ENCODE measurements around the gene TSSK3.
A peak's percentile ranks its signal among the peaks of the same experiment; 100 is the strongest.
"Not testable (repeated sequence)": the region's sequence is repeated elsewhere in the genome, so short reads cannot be mapped to it uniquely, and the experiment has no call there.

The TSSK3 gene

GRCh38 chr1:32339363-32339978 lies 22.9 kb upstream of the TSSK3 start:
- peak; percentile 94 for DNase-seq

GRCh38 chr1:32341186-32341757 lies 21.1 kb upstream of the TSSK3 start:
- DNase-seq, result no peak

GRCh38 chr1:32341971-32342370 lies 20.4 kb upstream of the TSSK3 start:
- DNase-seq, result no peak

GRCh38 chr1:32342704-32343103 lies 19.6 kb upstream of the TSSK3 start:
- DNase-seq, result no peak

GRCh38 chr1:32345289-32345827 lies 17.0 kb upstream of the TSSK3 start:
- DNase-seq, result no peak

DNA sequence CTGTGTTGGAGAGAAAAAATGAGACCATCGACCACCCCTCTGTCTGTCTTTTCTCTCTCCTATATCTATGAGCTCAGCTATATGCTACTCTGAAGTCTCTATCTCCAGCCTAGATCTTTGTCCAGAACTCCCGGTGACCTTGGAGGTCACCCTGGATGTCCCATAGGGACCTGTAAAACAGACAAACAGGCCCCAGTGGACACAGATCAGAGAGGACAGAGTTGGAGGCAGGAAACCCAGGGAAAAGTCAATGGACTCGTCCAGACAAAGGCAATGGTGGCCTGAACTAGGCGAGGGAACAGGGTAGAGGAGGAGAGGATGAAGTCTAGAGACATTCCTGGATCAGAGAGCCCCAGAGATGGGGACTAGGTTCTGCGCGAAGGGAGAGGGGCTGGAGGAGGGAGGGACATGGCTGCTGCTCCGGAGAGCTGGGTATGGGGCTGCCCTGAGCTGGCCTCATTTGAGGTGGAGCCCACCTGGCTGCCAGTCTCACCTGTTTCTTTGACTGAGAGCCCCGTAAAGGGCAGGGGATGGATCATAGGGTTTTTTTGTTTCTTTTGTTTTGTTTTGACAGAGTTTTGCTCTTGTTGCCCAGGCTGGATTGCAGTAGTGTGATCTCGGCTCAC lies 15.7 kb upstream of the TSSK3 start:
- DNase-seq, result no peak

- DNase-seq, result peak; percentile 80
These were observed 13.1 kb upstream of the TSSK3 start for GRCh38 chr1:32349211-32349708.

DNA sequence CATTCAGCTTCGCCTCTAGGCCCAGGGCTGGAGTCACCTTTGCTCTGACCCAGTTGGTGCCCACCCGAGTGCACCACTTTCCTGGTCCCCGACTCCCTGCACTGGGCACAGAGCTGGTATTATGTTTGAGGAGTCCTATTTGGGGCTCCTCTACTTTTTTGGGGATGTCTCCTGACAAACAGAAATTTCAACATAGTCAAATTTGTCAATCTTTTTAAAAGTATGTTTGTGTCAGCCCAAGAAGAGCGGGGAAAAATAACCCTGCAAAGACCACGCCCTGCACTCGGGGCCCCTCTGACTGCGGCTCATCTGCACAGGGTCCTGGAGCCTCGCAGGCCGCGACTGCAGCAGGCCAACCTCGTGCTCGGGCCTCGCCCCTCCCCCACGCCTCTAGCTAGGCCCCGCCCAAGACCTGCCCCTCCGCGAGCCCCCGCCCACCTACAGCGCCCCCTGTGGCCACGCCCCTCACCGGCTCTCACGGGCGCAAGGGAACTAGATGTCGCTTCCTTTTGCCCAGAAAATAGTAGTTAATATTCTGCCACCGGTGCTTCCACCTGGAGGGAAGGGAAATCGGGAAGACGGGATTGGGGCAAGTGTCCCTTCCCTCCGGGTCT lies 11.4 kb upstream of the TSSK3 start:
- DNase-seq, result peak; percentile 45

DNA sequence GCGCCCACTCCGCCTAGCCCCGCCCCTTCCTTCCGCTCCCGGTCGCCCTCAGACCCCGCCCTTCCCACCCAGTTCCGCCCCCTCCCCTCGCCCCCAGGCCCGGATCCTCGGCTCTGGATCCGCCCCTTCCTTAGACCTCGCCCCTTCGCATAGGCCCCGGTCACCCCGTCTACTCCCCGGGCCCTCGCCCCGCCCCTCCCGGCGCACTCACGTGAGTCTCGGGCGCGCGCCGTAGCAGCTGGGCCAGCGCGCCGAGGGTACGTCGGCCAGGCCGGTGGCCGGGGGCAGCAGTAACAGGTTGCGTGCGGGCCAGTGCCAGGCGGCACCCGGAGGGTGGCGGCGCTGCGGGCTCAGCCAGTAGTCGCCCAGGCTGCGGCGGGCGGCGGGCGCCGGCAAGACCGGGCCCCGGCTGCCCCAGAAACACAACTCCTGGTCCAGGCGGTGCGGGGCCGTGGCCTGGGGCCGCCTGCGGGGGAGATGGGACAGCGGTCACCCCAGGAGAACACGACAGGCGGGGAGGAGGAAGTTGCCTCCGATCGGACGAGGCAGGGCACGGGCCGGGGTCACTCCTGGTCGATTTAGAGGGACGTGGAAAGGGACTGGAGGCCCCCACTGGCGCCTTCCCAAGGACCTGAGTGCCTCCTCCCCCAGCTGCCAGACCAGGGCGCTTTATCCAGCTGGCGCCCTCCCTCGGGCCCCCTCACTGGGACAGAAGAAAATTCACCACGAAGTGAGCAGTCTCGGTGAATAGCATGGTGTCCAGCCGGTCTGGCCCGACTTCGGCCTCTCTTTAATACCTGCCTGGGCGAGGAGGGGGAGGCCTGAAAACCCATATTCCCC lies 10.7 kb upstream of the TSSK3 start:
- DNase-seq, result peak; percentile 82

DNA sequence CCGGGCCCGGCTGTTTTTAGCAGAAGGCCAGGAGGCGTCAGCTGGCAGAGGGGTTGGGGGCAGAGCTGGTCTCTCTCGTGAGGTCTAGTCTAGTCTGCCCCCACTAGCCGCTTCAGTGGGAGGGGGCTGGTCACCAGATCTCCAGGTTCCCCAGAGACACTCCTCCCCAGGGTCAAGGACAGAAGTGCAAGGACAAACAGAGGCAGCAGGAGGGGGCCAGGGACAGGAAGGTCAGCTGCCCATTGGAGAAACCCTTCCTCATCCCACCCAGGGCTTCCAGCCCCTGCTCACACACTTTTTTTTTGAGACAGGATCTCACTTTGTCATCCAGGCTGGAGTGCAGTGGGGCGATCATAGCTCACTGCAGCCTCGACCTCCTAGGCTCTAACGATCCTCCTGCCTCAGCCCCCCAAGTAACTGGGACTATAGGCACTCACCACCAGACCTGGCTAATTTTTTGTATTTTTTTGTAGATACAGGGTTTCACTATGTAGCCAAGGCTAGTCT lies 10.0 kb upstream of the TSSK3 start:
- no peak for DNase-seq

DNA sequence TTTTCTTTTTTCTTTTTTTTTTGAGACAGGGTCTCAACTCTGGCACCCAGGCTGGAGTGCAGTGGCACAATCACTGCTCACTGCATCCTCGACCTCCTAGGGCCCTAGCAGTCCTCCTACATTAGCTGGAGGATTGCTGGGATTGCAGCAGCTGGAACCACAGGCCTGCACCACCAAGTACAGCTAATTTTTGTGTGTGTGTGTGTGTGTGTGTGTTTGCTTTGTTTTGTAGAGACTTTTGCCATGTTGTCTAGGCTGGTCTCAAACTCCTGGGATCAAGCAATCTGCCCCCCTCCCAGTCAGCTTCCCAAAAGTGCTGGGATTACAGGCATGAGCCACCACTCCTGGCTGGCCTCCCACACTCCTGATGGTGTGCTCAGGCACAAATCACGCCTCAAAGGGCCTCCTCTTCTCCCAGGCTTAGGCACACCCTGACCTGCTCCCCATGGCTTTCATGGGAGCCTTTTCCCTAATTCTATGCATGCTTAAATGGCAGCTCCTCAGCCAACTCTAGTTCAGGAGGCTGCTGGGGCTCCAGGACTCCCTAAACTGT lies 9.4 kb upstream of the TSSK3 start:
- no peak for DNase-seq

DNA sequence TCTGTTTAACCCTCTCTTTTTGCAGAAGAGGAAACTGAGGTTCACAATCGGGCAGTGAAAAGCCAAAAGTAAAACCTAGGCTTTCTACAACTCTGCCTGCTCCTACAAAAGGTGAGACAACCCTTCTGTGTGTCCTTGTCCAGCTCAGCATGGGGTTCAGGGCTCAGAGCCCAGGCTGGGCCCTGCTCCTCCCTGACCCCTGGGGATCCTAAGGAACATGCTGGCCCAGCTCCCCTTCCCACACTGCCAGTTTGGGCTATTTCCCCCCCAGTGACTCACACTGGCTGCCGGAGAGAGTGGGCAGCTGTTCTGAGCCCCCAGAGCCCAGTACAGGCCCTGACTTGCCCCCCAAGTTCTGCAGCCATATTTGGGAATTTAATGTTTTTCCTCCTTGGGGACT lies 8.9 kb upstream of the TSSK3 start:
- no peak for DNase-seq

DNA sequence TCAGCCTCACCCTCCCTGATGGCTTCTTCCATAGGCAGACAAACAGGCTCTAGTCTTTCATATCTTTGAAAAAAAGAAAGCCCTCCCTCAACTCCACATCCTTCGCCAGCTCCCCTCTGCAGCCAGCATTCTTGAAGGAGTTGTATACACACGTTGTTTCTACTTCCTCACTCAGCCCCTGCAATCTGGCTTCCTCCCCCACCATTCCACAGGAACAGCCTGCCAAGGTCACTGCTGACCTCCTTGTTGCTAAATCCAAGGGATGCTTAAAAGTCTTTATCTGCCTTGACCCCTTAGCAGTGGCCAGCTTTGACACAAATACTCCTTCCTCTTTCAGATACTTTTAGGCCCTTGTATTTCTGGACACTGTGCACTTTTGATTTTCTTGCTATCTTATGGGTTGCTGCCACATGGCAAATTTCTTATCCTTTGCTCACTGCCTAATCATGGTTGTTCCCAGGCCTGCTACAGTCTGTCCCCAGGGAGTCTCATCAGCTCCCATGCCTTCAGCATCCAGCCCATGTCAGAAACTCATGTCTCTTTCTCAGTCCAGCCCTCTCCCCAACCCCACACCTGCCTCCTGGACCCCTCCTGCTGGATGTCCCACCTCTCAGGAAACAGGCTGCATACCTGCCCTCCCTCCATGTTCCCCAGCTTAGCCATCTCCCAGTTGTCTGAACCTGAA lies 8.3 kb upstream of the TSSK3 start:
- DNase-seq, result peak; percentile 43

- DNase-seq, result not testable (repeated sequence)
These were observed 6.6 kb upstream of the TSSK3 start for GRCh38 chr1:32355778-32356177.

- DNase-seq, result no peak
These were observed 5.9 kb upstream of the TSSK3 start for GRCh38 chr1:32356478-32356877.

DNA sequence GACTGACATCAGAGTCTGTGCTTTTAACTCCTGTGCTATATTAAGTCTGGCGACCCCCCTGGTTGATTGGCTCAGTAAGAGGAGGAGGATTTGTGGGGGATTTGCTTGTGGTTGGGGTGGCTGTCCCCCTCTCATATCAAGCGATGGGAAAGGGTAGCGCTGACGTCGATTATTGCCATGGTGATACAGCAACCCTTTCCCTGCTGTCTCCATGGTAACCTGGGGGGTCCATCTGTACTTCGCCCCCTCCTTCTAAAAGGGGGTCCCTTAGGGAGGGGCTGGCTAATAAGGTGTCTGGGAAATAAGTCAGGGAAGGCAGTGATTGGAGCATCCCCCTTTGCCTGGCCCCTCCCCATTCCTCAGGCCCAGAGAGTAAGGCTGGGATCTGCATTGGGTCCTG lies 4.7 kb upstream of the TSSK3 start:
- no peak for DNase-seq

DNA sequence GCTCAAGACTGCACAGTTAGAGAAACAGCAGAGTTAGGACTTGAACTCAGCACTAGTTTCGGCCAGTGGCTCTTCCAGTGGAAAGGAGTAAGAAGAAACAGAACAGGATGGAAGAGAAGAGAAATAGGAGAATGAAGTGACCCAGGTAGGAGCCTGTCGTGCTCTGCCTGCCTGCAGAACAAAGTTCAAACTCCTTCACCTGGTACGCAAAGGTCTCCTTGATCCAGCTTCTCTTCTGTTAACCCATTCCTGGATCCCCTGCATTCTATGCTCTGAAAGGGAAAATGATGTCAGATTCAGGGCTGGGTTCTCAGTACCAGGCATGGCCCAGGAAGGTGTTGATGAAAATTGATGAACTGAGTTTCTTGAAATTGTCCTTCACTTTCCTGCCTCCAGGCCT lies 3.9 kb upstream of the TSSK3 start:
- no peak for DNase-seq

DNA sequence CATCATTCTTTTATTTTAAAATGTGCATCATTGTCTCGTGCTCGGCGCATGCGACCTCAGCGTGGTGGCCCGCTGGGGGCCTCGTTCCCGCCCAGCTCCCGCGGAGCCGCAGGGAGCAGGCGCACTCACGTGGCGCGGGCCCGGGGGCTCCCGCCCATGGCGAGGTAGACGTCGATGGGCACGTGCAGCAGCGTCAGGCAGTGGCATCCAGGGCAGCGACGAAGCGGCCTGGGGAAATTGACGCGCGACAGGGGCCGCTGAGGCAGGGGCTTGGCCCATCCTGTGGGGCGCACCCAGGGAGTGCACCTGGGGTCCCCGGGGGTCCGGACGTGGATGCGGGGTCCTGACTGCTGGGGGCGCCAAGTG lies 1.0 kb upstream of the TSSK3 start:
- DNase-seq, result no peak

- DNase-seq, result no peak
These were observed 465 bp upstream of the TSSK3 start for GRCh38 chr1:32361674-32362473.

- no peak for DNase-seq
These were observed 1.4 kb downstream of the TSSK3 start for GRCh38 chr1:32363713-32364112.

DNA sequence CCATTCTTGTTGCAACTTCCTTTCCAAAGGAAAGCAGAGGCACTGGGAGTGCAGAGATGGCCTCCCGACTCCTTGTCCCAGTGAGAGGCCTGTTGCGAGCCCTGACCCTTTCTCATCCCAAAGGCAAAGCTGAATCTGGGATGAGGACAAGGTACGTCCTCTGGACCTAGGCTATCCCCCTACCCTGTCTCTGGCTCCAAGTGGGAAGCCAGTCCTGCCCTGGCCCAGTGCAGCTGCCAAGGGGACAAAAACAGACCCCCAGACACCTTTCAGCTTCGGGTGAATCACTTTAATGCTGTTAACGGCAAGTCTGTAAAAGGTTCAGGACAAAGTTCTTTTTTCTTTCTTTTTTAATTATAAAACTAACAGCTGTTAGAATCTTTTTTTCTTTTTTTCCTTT lies 2.5 kb downstream of the TSSK3 start:
- no peak for DNase-seq
